SK-N-SH treated with all-trans-retinoic acid at 6 μM for 48 hours (cell line): ENCODE results near the gene TAF11L3.
A peak's percentile ranks its signal among the peaks of the same experiment; 100 is the strongest.
"Not testable (repeated sequence)": the region's sequence is repeated elsewhere in the genome, so short reads cannot be mapped to it uniquely, and the experiment has no call there.

Experiments used
- ATAC-seq: fragments of 200-7000 bp; cut with Tn5 transposase; 3 replicates; pipeline ENCODE4 v1.9.1; 2020; ENCODE audit warnings: mild to moderate bottlenecking, moderate library complexity
- ARNTL ChIP-seq: fragments of 450-650 bp; formaldehyde crosslinking; IDR thresholded peaks from 2 replicates; pipeline ENCODE4 v1.5.0; 2020; ENCODE audit warnings: low read depth, mild to moderate bottlenecking, moderate library complexity, borderline replicate concordance
- CREB5 ChIP-seq: fragments of 250-450 bp; sonication (Bioruptor Pico); IDR thresholded peaks from 2 replicates; pipeline ENCODE4 v1.5.1; 2020; ENCODE audit warnings: low read depth, mild to moderate bottlenecking, moderate library complexity
- CSDC2 ChIP-seq: fragments of 250-450 bp; sonication (Bioruptor Pico); IDR thresholded peaks from 2 replicates; pipeline ENCODE4 v1.5.0; 2020; ENCODE audit warnings: mild to moderate bottlenecking, moderate library complexity
- CSRNP3 ChIP-seq: fragments of 250-450 bp; sonication (Bioruptor Pico); IDR thresholded peaks from 2 replicates; pipeline ENCODE4 v1.5.1; 2021; ENCODE audit warnings: mild to moderate bottlenecking, moderate library complexity
- ESRRG ChIP-seq: fragments of 250-450 bp; sonication (Bioruptor Pico); IDR thresholded peaks from 2 replicates; pipeline ENCODE4 v1.6.1; 2021; ENCODE audit warnings: mild to moderate bottlenecking
- ISL1 ChIP-seq: fragments of 250-450 bp; sonication (Bioruptor Pico); IDR thresholded peaks from 2 replicates; pipeline ENCODE4 v2.1.2; 2022; ENCODE audit warnings: mild to moderate bottlenecking, moderate library complexity
- OSR1 ChIP-seq: fragments of 250-450 bp; sonication (Bioruptor Pico); IDR thresholded peaks from 2 replicates; pipeline ENCODE4 v1.8.0; 2022; ENCODE audit warnings: moderate library complexity, mild to moderate bottlenecking, inconsistent platforms
- PATZ1 ChIP-seq: fragments of 250-450 bp; sonication (Bioruptor Pico); IDR thresholded peaks from 2 replicates; pipeline ENCODE4 v1.8.0; 2020; ENCODE audit warnings: mild to moderate bottlenecking, moderate library complexity, borderline replicate concordance
- POU6F1 ChIP-seq: fragments of 250-450 bp; sonication (Bioruptor Pico); IDR thresholded peaks from 2 replicates; pipeline ENCODE4 v1.8.0; 2021; ENCODE audit warnings: low read depth, mild to moderate bottlenecking, moderate library complexity, borderline replicate concordance
- PPARA ChIP-seq: fragments of 250-450 bp; sonication (Bioruptor Pico); IDR thresholded peaks from 2 replicates; pipeline ENCODE4 v1.5.0; 2020; ENCODE audit warnings: mild to moderate bottlenecking, borderline replicate concordance
- SNAI2 ChIP-seq: fragments of 250-450 bp; sonication (Bioruptor Pico); IDR thresholded peaks from 2 replicates; pipeline ENCODE4 v1.5.0; 2020; ENCODE audit warnings: mild to moderate bottlenecking, moderate library complexity
- TCF4 ChIP-seq: fragments of 250-450 bp; sonication (Bioruptor Pico); IDR thresholded peaks from 2 replicates; pipeline ENCODE4 v1.8.0; 2021; ENCODE audit warnings: mild to moderate bottlenecking, moderate library complexity, borderline replicate concordance
- TOX ChIP-seq: fragments of 250-450 bp; sonication (Bioruptor Pico); IDR thresholded peaks from 2 replicates; pipeline ENCODE4 v1.8.0; 2021; ENCODE audit warnings: mild to moderate bottlenecking, moderate library complexity, borderline replicate concordance
- ZC3H10 ChIP-seq: fragments of 250-450 bp; sonication (Bioruptor Pico); IDR thresholded peaks from 2 replicates; pipeline ENCODE4 v1.5.1; 2021; ENCODE audit warnings: mild to moderate bottlenecking, moderate library complexity
- ZFP3 ChIP-seq: fragments of 250-450 bp; sonication (Bioruptor Pico); IDR thresholded peaks from 2 replicates; pipeline ENCODE4 v1.5.0; 2020; ENCODE audit warnings: mild to moderate bottlenecking, moderate library complexity
- ZNF565 ChIP-seq: fragments of 450-650 bp; formaldehyde crosslinking; conservative IDR thresholded peaks from 2 replicates; pipeline ENCODE4 v1.5.0; 2020; ENCODE audit warnings: low read depth, mild to moderate bottlenecking, moderate library complexity
- ZNF70 ChIP-seq: fragments of 450-650 bp; formaldehyde crosslinking; IDR thresholded peaks from 2 replicates; pipeline ENCODE4 v1.5.0; 2020; ENCODE audit warnings: mild to moderate bottlenecking, moderate library complexity

Gene TAF11L3

GRCh38 chr5:17518067-17518466 lies at the start of gene TAF11L3:
TAF11L3 (plus strand) TSS chr5:17518367.
- ATAC-seq: not testable (repeated sequence)

GRCh38 chr5:17470064-17470463 lies 48.1 kb upstream of the TAF11L3 start:
- ATAC-seq: no peak
- TF ChIP-seq ESRRG: no peak
- TF ChIP-seq PPARA (CRISPR knock-in tag): no peak
- TF ChIP-seq OSR1 (CRISPR knock-in tag): no peak
- no peak for TF ChIP-seq TOX (CRISPR knock-in tag)
- TF ChIP-seq ZC3H10 (CRISPR knock-in tag): no peak
- TF ChIP-seq CSDC2 (CRISPR knock-in tag): no peak
- no peak for TF ChIP-seq PATZ1 (CRISPR knock-in tag)
- no peak for TF ChIP-seq ARNTL
- TF ChIP-seq SNAI2 (CRISPR knock-in tag): no peak
- no peak for TF ChIP-seq ISL1 (CRISPR knock-in tag)
- TF ChIP-seq CSRNP3 (CRISPR knock-in tag): no peak

- not testable (repeated sequence) for ATAC-seq
Measured at GRCh38 chr5:17475064-17475463, 43.1 kb upstream of the TAF11L3 start.

GRCh38 chr5:17477043-17477442 lies 41.1 kb upstream of the TAF11L3 start:
- no peak for TF ChIP-seq CSDC2 (CRISPR knock-in tag)
- no peak for TF ChIP-seq ZNF70 (CRISPR knock-in tag)
- TF ChIP-seq SNAI2 (CRISPR knock-in tag): no peak
- no peak for TF ChIP-seq CSRNP3 (CRISPR knock-in tag)
- no peak for TF ChIP-seq ZNF565 (CRISPR knock-in tag)
- TF ChIP-seq ZFP3 (CRISPR knock-in tag): no peak
- TF ChIP-seq ZC3H10 (CRISPR knock-in tag): no peak
- TF ChIP-seq ESRRG: no peak
- TF ChIP-seq ARNTL: no peak
- TF ChIP-seq ISL1 (CRISPR knock-in tag): no peak
- no peak for ATAC-seq

- peak; percentile 43; the same call in 1 of the 3 replicates for ATAC-seq
- no peak for TF ChIP-seq ZNF565 (CRISPR knock-in tag)
Measured at GRCh38 chr5:17477573-17478265, 40.4 kb upstream of the TAF11L3 start.

- TF ChIP-seq ZC3H10 (CRISPR knock-in tag): no peak
- ATAC-seq: no peak
Measured at GRCh38 chr5:17481378-17481777, 36.8 kb upstream of the TAF11L3 start.

GRCh38 chr5:17482790-17483189 lies 35.4 kb upstream of the TAF11L3 start:
- no peak for ATAC-seq
- no peak for TF ChIP-seq ISL1 (CRISPR knock-in tag)
- no peak for TF ChIP-seq POU6F1 (CRISPR knock-in tag)
- TF ChIP-seq CSDC2 (CRISPR knock-in tag): no peak
- TF ChIP-seq CREB5 (CRISPR knock-in tag): no peak
- no peak for TF ChIP-seq ESRRG
- no peak for TF ChIP-seq TCF4 (CRISPR knock-in tag)
- TF ChIP-seq SNAI2 (CRISPR knock-in tag): no peak
- no peak for TF ChIP-seq ARNTL
- TF ChIP-seq ZFP3 (CRISPR knock-in tag): no peak

- ATAC-seq: not testable (repeated sequence)
Measured at GRCh38 chr5:17486464-17487173, 31.5 kb upstream of the TAF11L3 start.
